Endothelial cell of umbilical vein (primary cell): ENCODE data around the gene TP53AIP1. TPM values are rescaled to one million over a fixed set of nuclear protein-coding genes. Genes with fewer than 3 reads are reported as not detected.

Experiments
- Bru-seq: library from RNA; stranded (reverse); fragments of 400-500 nt; gene quantifications from one replicate; lab custom pipeline; 2021; lab: Mats Ljungman, UMichigan
- BruChase-seq, 2 experiments: library from RNA; stranded (reverse); fragments of 400-500 nt; gene quantifications; one replicate each; lab custom pipeline; 2021; lab: Mats Ljungman, UMichigan
- BruUV-seq: library from RNA; stranded (reverse); fragments of 400-500 nt; replicated peaks from 2 replicates; lab custom pipeline; 2021; lab: Mats Ljungman, UMichigan
- CTCF ChIA-PET: fragments of 300-600, 350-600 bp; sonication (Branson Sonifier 250); formaldehyde crosslinking; loops from one replicate; lab custom pipeline; 2021; ENCODE audit warnings: antibody characterized with exemption, inconsistent platforms; lab: Charles Lee
- POLR2A ChIA-PET: fragments of 300-600, 350-600 bp; sonication (Branson Sonifier 250); formaldehyde crosslinking; loops from one replicate; lab custom pipeline; 2021; ENCODE audit warnings: antibody characterized with exemption, inconsistent platforms; lab: Charles Lee
- DNase-seq: peaks from one replicate; pipeline ENCODE4 v3.0.0-alpha.2; 2011; ENCODE audit warnings: low read depth, low spot score
- FAIRE-seq: peaks from 2 replicates; lab custom pipeline; 2011; peaks lifted over from hg19 to GRCh38; lab: Jason Lieb, UNC
- H2AFZ ChIP-seq: 2 replicates; pipeline ENCODE4 v1.6.0; 2012; ENCODE audit warnings: low read depth, low read length, control low read depth, inconsistent platforms
- H3K27ac ChIP-seq: 2 replicates; pipeline ENCODE4 v1.5.1; 2011; ENCODE audit warnings: low read depth, mild to moderate bottlenecking, control low read depth, low read length, moderate library complexity; ENCODE audit not compliant: insufficient read depth
- H3K27me3 ChIP-seq, 2 experiments: 2 replicates each; pipeline versions ENCODE4 v1.6.0 to v1.6.1; 2011; ENCODE audit warnings: low read length in 2 of 2, mixed read lengths in 1 of 2; ENCODE audit not compliant: control insufficient read depth in 2 of 2, insufficient read depth in 2 of 2
- H3K36me3 ChIP-seq, 2 experiments: 2 replicates in 1 of 2; 3 replicates in 1 of 2; pipeline ENCODE4 v1.5.1; 2011; ENCODE audit warnings: low read length in 2 of 2, mild to moderate bottlenecking in 1 of 2, moderate library complexity in 1 of 2; ENCODE audit not compliant: control insufficient read depth in 2 of 2, insufficient read depth in 2 of 2; ENCODE audit errors: extremely low read depth in 1 of 2
- H3K4me1 ChIP-seq: 3 replicates; pipeline ENCODE4 v1.5.1; 2011; ENCODE audit warnings: mild to moderate bottlenecking, low read length; ENCODE audit not compliant: control insufficient read depth, insufficient read depth; ENCODE audit errors: extremely low read depth
- H3K4me2 ChIP-seq: 2 replicates; pipeline ENCODE4 v1.6.1; 2011; ENCODE audit warnings: low read length, control low read depth, mixed read lengths; ENCODE audit not compliant: insufficient read depth
- H3K4me3 ChIP-seq, 3 experiments: fragments of 200-600 bp in 1 of 3; sonication (generic), shearing (Covaris generic) in 1 of 3; replicated peaks in 1 of 3; 2 replicates each; pipeline ENCODE4 v1.5.1; 2011 to 2016; ENCODE audit warnings: control low read depth in 3 of 3, low read length in 3 of 3, mild to moderate bottlenecking in 2 of 3, inconsistent platforms in 1 of 3, low read depth in 1 of 3, moderate library complexity in 1 of 3; ENCODE audit not compliant: insufficient read depth in 1 of 3
- H3K79me2 ChIP-seq: 2 replicates; pipeline ENCODE4 v1.6.0; 2012; ENCODE audit warnings: low read length, inconsistent platforms; ENCODE audit not compliant: control insufficient read depth, insufficient read depth
- H3K9ac ChIP-seq: replicated peaks from 2 replicates; pipeline ENCODE3; 2011; ENCODE audit warnings: low read length, control low read depth; ENCODE audit not compliant: insufficient read depth; ENCODE audit errors: extremely low read depth
- H3K9me1 ChIP-seq: replicated peaks from 3 replicates; pipeline ENCODE4 v1.6.0; 2011; ENCODE audit warnings: mild to moderate bottlenecking, low read length; ENCODE audit not compliant: control insufficient read depth, insufficient read depth; ENCODE audit errors: extremely low read depth
- H3K9me3 ChIP-seq: replicated peaks from 2 replicates; pipeline ENCODE4 v1.5.1; 2012; ENCODE audit warnings: low read length, inconsistent platforms; ENCODE audit not compliant: control insufficient read depth, insufficient read depth
- H4K20me1 ChIP-seq: replicated peaks from 2 replicates; pipeline ENCODE3; 2011; ENCODE audit warnings: mild to moderate bottlenecking, low read length; ENCODE audit not compliant: control insufficient read depth, insufficient read depth; ENCODE audit errors: extremely low read depth
- EZH2 ChIP-seq: IDR thresholded peaks from 2 replicates; pipeline ENCODE4 v1.6.1; 2012; ENCODE audit warnings: borderline replicate concordance, low read depth, mild to moderate bottlenecking, moderate library complexity, low read length, inconsistent platforms; ENCODE audit not compliant: severe bottlenecking
- FOS ChIP-seq: IDR thresholded peaks from 2 replicates; pipeline ENCODE4 v1.6.1; 2011; ENCODE audit warnings: mild to moderate bottlenecking, low read length, moderate library complexity, borderline replicate concordance; ENCODE audit not compliant: insufficient read depth
- GATA2 ChIP-seq: IDR thresholded peaks from 2 replicates; pipeline ENCODE4 v1.7.0; 2011; ENCODE audit warnings: low read depth, mild to moderate bottlenecking, moderate library complexity, mixed read lengths, low read length; ENCODE audit not compliant: insufficient read length, insufficient read depth
- JUN ChIP-seq: IDR thresholded peaks from 2 replicates; pipeline ENCODE4 v1.6.1; 2011; ENCODE audit warnings: borderline replicate concordance, low read depth; ENCODE audit not compliant: insufficient read length, insufficient read depth
- MYC ChIP-seq: IDR thresholded peaks from one replicate; pipeline ENCODE4 v1.6.1; 2011; ENCODE audit warnings: mild to moderate bottlenecking, low read depth, low read length
- POLR2A ChIP-seq: IDR thresholded peaks from 2 replicates; pipeline ENCODE4 v1.6.1; 2012; ENCODE audit warnings: low read depth, mild to moderate bottlenecking, control low read depth, low read length
- POLR2AphosphoS5 ChIP-seq: IDR thresholded peaks from 2 replicates; pipeline ENCODE4 v1.6.1; 2012; ENCODE audit warnings: low read depth, mild to moderate bottlenecking, control low read depth, low read length, moderate library complexity; ENCODE audit not compliant: insufficient read depth
- dilution Hi-C: fragments of 300-500 bp; cut with MboI; formaldehyde crosslinking; loops from one replicate; pipeline ENCODE4 v1.15.0; 2019; ENCODE audit warnings: low sequenced_read_pairs; ENCODE audit not compliant: extremely low pct_ligation_motif_present
- intact Hi-C: fragments of 100-400 bp; cut with micrococcal nuclease; formaldehyde crosslinking; loops from one replicate; pipeline ENCODE4 v1.10.0; 2022
- long read RNA-seq: library from polyadenylated mRNA; stranded (forward); transcript quantifications from one replicate; pipeline ENCODE4 v2.0.0, GENCODE V29; 2021
- polyA minus RNA-seq, 3 experiments: library from RNA; depleted of rRNA, polyadenylated mRNA; stranded (reverse); fragments of >200 nt; gene quantifications; 1 replicate in 1 of 3; 2 replicates in 2 of 3; pipeline ENCODE4 v1.2.3, GENCODE V29; 2011
- polyA plus RNA-seq, 4 experiments: library from polyadenylated mRNA; depleted of rRNA in 3 of 4; stranded (reverse) in 3 of 4; unstranded in 1 of 4; fragments of >200 nt; gene quantifications; 2 replicates each; pipeline versions ENCODE4 v1.2.1 to v1.2.3, GENCODE V29; 2011 to 2012; ENCODE audit warnings: missing spikeins in 1 of 4
- total RNA-seq: library from RNA; stranded (reverse); gene quantifications from 2 replicates; pipeline ENCODE4 v1.2.3, GENCODE V29; 2021
- TF ChIP-seq, protein P1 (sequence below), 2 donors: IDR thresholded peaks; 1 replicate in 1 of 2; 2 replicates in 1 of 2; pipeline ENCODE4 v1.5.1; 2011; ENCODE audit warnings: low read length in 2 of 2, mild to moderate bottlenecking in 2 of 2, moderate library complexity in 2 of 2, control low read depth in 1 of 2, inconsistent platforms in 1 of 2, low read depth in 1 of 2; ENCODE audit not compliant: insufficient read depth in 1 of 2; ENCODE audit errors: extremely low read depth in 1 of 2
- TF ChIP-seq, protein P2 (sequence below): IDR thresholded peaks from 2 replicates; pipeline ENCODE4 v1.6.1; 2011; ENCODE audit not compliant: insufficient read depth, insufficient read length

The TP53AIP1 gene, protein sequence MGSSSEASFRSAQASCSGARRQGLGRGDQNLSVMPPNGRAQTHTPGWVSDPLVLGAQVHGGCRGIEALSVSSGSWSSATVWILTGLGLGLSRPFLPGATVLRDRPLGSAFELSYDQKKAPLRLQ
- total RNA-seq = not detected in 2 replicates
- not detected in 2 replicates for polyA plus RNA-seq
- not detected in 2 replicates for polyA plus RNA-seq (2011; cell fraction: cytosol; rRNA removed)
- polyA plus RNA-seq (2011; cell fraction: nucleus; rRNA removed) = 0.10 and 0.17 TPM in 2 replicates
- not detected in 2 replicates for polyA plus RNA-seq (2012)
- polyA minus RNA-seq = not detected in 2 replicates
- not detected for polyA minus RNA-seq (2011; cell fraction: cytosol; rRNA and poly(A)+ RNA removed)
- polyA minus RNA-seq (2011; cell fraction: nucleus; rRNA and poly(A)+ RNA removed) = not detected in 2 replicates
- percentile 1 among the genes with signal in this experiment for Bru-seq, nascent RNA
- BruChase-seq, experiment 1, labeled RNA remaining after a 6-hour chase = percentile 29 among the genes with signal in this experiment
- percentile 13 among the genes with signal in this experiment for BruChase-seq, experiment 2, labeled RNA remaining after a 2-hour chase
- long read RNA-seq = 0 reads

DNA sequence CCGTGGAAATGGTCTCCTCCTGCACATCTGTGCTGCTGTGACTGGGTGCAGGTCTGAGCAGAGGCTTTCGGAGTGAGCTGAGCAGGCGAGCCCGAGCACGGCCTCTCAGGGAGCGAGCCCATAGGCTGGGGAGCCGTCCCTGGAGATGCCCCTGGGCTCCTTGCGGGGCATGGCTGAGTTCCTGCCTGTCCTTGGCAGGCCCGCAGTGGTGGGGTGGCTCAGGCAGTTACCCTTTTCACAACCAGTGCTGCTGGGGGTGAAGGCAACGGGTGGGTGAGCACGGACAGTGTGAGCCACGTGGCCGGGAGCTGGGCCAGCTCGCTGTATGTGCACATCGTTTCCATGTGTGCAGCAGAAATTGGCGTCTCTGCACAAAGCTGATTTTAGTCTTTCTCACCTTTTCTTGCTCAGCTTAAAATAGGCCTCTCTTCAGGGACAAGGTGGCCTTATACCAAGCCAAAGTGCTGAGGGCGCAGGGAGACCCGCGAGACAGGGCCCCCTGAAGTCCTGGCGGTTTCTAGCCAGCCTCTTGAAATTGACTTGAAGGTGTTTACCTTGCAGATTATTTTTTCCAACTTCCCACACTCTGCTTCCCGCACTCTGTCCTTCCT lies at the start of gene TP53AIP1:
Gene TP53AIP1, minus strand, starts transcription at position 55 of the 611 bp plus-strand sequence. CDS start 5,053 bp downstream, outside the sequence.
- dilution Hi-C loops = no loop called here
- DNase-seq = no peak
- CTCF ChIA-PET = interaction anchor here (0.6 to 7.4 kb wide), 2 partner anchors 14 to 58 kb away, joined by 3 to 43 read pairs; no protein-coding TSS in a partner anchor
- no peaks in the 10 kb centered on the region for H3K79me2 ChIP-seq
- H3K36me3 ChIP-seq = no peaks in the 10 kb centered on the region
- intact Hi-C loops = no loop called here
- BruUV-seq = no TSS peak
- H4K20me1 ChIP-seq = no peaks in the 10 kb centered on the region
- no peaks in the 10 kb centered on the region for H3K9me3 ChIP-seq
- H2AFZ ChIP-seq = no peak within 1 kb of the TSS
- H3K9ac ChIP-seq = no peak within 1 kb of the TSS
- no peaks in the 10 kb centered on the region for H3K9me1 ChIP-seq
- no peak within 1 kb of the TSS for H3K4me2 ChIP-seq
- H3K27ac ChIP-seq = no peak within 1 kb of the TSS
- TF ChIP-seq POLR2AphosphoS5 = no peak
- no peak for TF ChIP-seq POLR2A
- TF ChIP-seq, protein P1, sequence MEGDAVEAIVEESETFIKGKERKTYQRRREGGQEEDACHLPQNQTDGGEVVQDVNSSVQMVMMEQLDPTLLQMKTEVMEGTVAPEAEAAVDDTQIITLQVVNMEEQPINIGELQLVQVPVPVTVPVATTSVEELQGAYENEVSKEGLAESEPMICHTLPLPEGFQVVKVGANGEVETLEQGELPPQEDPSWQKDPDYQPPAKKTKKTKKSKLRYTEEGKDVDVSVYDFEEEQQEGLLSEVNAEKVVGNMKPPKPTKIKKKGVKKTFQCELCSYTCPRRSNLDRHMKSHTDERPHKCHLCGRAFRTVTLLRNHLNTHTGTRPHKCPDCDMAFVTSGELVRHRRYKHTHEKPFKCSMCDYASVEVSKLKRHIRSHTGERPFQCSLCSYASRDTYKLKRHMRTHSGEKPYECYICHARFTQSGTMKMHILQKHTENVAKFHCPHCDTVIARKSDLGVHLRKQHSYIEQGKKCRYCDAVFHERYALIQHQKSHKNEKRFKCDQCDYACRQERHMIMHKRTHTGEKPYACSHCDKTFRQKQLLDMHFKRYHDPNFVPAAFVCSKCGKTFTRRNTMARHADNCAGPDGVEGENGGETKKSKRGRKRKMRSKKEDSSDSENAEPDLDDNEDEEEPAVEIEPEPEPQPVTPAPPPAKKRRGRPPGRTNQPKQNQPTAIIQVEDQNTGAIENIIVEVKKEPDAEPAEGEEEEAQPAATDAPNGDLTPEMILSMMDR (IDR thresholded peaks at IDR 0.05; ENCODE audit: extremely low read depth in 1 of 2, insufficient read depth in 1 of 2, low read depth in 1 of 2, low read length in 2 of 2) = no peak
- no peak for TF ChIP-seq GATA2
- TF ChIP-seq EZH2 = no peak
- no peak for TF ChIP-seq JUN
- no peak for TF ChIP-seq FOS
- no peak for TF ChIP-seq MYC
- TF ChIP-seq, protein P2, sequence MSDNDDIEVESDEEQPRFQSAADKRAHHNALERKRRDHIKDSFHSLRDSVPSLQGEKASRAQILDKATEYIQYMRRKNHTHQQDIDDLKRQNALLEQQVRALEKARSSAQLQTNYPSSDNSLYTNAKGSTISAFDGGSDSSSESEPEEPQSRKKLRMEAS = no peak
- H3K4me3 ChIP-seq = no peak within 1 kb of the TSS
- no peak for FAIRE-seq
- peaks cover 0 to 2% of the 10 kb centered on the region in 2 experiments for H3K27me3 ChIP-seq
- POLR2A ChIA-PET = no interaction called here
- no peaks in the 10 kb centered on the region for H3K4me1 ChIP-seq
